Measurements from ENCODE around the gene GDF7. TPM values are rescaled to one million over a fixed set of nuclear protein-coding genes. Genes with fewer than 3 reads are reported as not detected.

The GDF7 gene
- polyA plus RNA-seq, 3 donors, result not detected

DNA sequence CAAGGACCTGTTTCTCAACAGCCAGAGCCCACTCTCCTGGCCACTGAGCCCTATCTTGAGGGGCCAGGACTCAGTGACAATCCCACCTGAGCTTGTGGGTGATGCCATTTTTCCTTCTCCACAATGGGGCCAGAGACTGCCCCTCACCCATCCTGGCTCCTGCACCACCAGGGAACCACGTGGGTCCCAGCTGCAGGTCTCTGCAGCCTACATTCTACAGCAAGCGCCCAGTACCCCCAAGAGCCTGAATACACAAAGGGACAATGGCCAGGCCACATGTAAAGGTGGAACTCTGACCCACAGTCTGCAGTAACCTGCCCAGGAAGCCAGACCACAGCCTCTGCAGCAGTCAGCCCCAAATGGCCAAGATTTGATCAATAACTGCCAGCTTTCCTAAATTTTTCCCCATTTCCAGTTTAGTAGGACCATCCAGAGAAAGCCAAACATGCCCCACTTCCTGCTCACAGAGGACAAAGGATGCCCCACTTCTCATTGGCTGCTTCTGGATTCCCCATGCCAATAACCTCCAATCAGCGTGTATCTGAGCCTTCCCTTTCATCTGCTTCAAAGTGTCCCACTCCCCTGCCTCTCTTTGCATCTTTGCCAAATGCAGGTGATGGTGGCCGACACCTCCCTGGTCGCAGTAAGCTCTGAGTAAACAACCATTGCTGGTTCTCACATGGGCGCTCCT is 35.2 kb upstream of the GDF7 start:
- H2AFZ ChIP-seq (ENCODE audit: insufficient read depth, low read depth, low read length, poor library complexity, severe bottlenecking), result no peak overlapping the region
- intact Hi-C loops (cut with micrococcal nuclease), result no loop called here
- peaks cover 71 to 100% of the 10 kb centered on the region in 2 donors for H3K36me3 ChIP-seq (replicated peaks in 1 of 2; ENCODE audit: control insufficient read depth in 1 of 2, insufficient read depth in 2 of 2, low read length in 2 of 2)
- no peaks in the 10 kb centered on the region for H3K79me2 ChIP-seq (ENCODE audit: insufficient read depth, low read length)
- no peak overlapping the region for H3K4me3 ChIP-seq (replicated peaks in 1 of 3; ENCODE audit: low read depth in 2 of 3, low read length in 3 of 3)
- H3K27me3 ChIP-seq (ENCODE audit: control insufficient read depth in 2 of 2, insufficient read depth in 2 of 2, low read length in 2 of 2), result no peaks in the 10 kb centered on the region
- H3K9ac ChIP-seq (ENCODE audit: insufficient read depth, low read length, poor library complexity, severe bottlenecking), result no peak overlapping the region
- no peak overlapping the region for H3K4me3 Mint-ChIP-seq
- no peak overlapping the region for H3K27ac ChIP-seq (ENCODE audit: low read depth in 1 of 2, low read length in 2 of 2)
- peaks cover 0 to under 1% (median 0%) of the 10 kb centered on the region in 3 donors for H3K27me3 Mint-ChIP-seq (ENCODE audit: low read depth in 3 of 3)
- peaks cover 64% of the 10 kb centered on the region for H4K20me1 ChIP-seq (ENCODE audit: insufficient read depth, low read length)
- H3K36me3 Mint-ChIP-seq, result peaks cover 67 to 86% of the 10 kb centered on the region in 2 donors
- no peak for DNase-seq
- 93% methylated on average over 6 of the region's 6 CpGs for WGBS (ENCODE audit: insufficient coverage)
- no peaks in the 10 kb centered on the region for H3K9me3 ChIP-seq (replicated peaks in 1 of 2; ENCODE audit: control insufficient read depth in 1 of 2, insufficient read depth in 1 of 2, low read length in 2 of 2)
- H3K4me2 ChIP-seq (replicated peaks; ENCODE audit: extremely low read depth, low read length, poor library complexity, severe bottlenecking), result no peak overlapping the region
- H3K27ac Mint-ChIP-seq, result peak overlapping the region in 2 of 7 donors; percentile 4 to 25
- H3K4me1 Mint-ChIP-seq, result no peaks in the 10 kb centered on the region
- no peaks in the 10 kb centered on the region for H3K4me1 ChIP-seq (ENCODE audit: control insufficient read depth in 1 of 2, insufficient read depth in 2 of 2, low read length in 2 of 2)
- TF ChIP-seq, protein P1, sequence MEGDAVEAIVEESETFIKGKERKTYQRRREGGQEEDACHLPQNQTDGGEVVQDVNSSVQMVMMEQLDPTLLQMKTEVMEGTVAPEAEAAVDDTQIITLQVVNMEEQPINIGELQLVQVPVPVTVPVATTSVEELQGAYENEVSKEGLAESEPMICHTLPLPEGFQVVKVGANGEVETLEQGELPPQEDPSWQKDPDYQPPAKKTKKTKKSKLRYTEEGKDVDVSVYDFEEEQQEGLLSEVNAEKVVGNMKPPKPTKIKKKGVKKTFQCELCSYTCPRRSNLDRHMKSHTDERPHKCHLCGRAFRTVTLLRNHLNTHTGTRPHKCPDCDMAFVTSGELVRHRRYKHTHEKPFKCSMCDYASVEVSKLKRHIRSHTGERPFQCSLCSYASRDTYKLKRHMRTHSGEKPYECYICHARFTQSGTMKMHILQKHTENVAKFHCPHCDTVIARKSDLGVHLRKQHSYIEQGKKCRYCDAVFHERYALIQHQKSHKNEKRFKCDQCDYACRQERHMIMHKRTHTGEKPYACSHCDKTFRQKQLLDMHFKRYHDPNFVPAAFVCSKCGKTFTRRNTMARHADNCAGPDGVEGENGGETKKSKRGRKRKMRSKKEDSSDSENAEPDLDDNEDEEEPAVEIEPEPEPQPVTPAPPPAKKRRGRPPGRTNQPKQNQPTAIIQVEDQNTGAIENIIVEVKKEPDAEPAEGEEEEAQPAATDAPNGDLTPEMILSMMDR (IDR thresholded peaks at IDR 0.05), result no peak
- H3K9me3 Mint-ChIP-seq, result peaks cover 0 to 2% (median 0%) of the 10 kb centered on the region in 7 donors

DNA sequence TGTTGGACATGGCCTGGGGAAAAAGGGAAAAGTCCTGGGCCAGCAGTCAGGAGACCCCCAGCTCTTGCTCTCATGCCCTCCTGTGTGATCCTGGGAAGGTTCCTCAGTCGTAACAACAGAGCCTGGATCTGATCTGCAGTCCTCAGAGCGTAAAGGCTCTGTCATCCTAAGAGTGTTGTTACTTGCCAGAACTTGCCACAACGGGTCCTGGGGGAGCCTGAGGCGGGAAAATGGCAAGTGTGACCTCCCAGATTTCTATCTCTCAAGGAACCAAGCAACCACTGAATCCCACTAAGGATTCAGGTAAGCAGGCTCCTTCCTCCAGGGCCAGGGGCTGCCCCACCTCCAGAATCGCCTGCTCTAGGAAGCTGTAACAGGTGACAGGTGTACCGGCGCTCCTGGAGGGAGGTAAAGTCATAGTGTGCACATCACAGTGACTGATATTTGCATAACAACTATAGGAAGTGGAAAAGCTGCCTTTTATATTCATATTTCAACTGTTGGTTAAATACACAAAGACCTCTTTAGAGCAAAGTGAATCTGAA is 34.4 kb upstream of the GDF7 start:
- H3K4me1 ChIP-seq (ENCODE audit: control insufficient read depth in 1 of 2, insufficient read depth in 2 of 2, low read length in 2 of 2), result no peaks in the 10 kb centered on the region
- no peaks in the 10 kb centered on the region for H3K9me3 ChIP-seq (replicated peaks in 1 of 2; ENCODE audit: control insufficient read depth in 1 of 2, insufficient read depth in 1 of 2, low read length in 2 of 2)
- H3K36me3 ChIP-seq (replicated peaks in 1 of 2; ENCODE audit: control insufficient read depth in 1 of 2, insufficient read depth in 2 of 2, low read length in 2 of 2), result peaks cover 75 to 100% of the 10 kb centered on the region in 2 donors
- no peak overlapping the region for H3K4me2 ChIP-seq (replicated peaks; ENCODE audit: extremely low read depth, low read length, poor library complexity, severe bottlenecking)
- H3K27ac Mint-ChIP-seq, result no peak overlapping the region
- no peaks in the 10 kb centered on the region for H3K27me3 ChIP-seq (ENCODE audit: control insufficient read depth in 2 of 2, insufficient read depth in 2 of 2, low read length in 2 of 2)
- TF ChIP-seq, protein P1 (IDR thresholded peaks at IDR 0.05), result no peak
- peaks cover 58% of the 10 kb centered on the region for H4K20me1 ChIP-seq (ENCODE audit: insufficient read depth, low read length)
- no peak overlapping the region for H3K9ac ChIP-seq (ENCODE audit: insufficient read depth, low read length, poor library complexity, severe bottlenecking)
- intact Hi-C loops (cut with micrococcal nuclease), result no loop called here
- H3K9me3 Mint-ChIP-seq, result no peaks in the 10 kb centered on the region
- H3K4me3 Mint-ChIP-seq, result no peak overlapping the region
- no peak for DNase-seq
- H3K27me3 Mint-ChIP-seq (ENCODE audit: low read depth in 3 of 3), result no peaks in the 10 kb centered on the region
- no peak overlapping the region for H3K4me3 ChIP-seq (replicated peaks in 1 of 3; ENCODE audit: low read depth in 2 of 3, low read length in 3 of 3)
- H2AFZ ChIP-seq (ENCODE audit: insufficient read depth, low read depth, low read length, poor library complexity, severe bottlenecking), result no peak overlapping the region
- 79% methylated on average over 4 of the region's 7 CpGs for WGBS (ENCODE audit: insufficient coverage)
- no peaks in the 10 kb centered on the region for H3K79me2 ChIP-seq (ENCODE audit: insufficient read depth, low read length)
- H3K36me3 Mint-ChIP-seq, result peaks cover 68 to 87% of the 10 kb centered on the region in 2 donors
- no peak overlapping the region for H3K27ac ChIP-seq (ENCODE audit: low read depth in 1 of 2, low read length in 2 of 2)
- H3K4me1 Mint-ChIP-seq, result no peaks in the 10 kb centered on the region

Measured in CD14-positive monocyte (primary cell).